Calu3 (cell line): ENCODE measurements around the gene VPS37C. TPM values are rescaled to one million over a fixed set of nuclear protein-coding genes. Genes with fewer than 3 reads are reported as not detected.

Source experiments
- BruUV-seq: library from RNA; stranded (reverse); fragments of 400-500 nt; replicated peaks from 2 replicates; lab custom pipeline; 2021; lab: Mats Ljungman, UMichigan
- CTCF ChIA-PET: fragments of 300-600 bp; sonication (Branson Sonifier 250); formaldehyde crosslinking; loops from one replicate; lab custom pipeline; 2022; ENCODE audit warnings: antibody characterized with exemption; lab: Charles Lee
- DNase-seq: peaks from one replicate; pipeline ENCODE4 v3.0.0; 2022
- H3K27ac Mint-ChIP-seq: one replicate; pipeline ENCODE4 v1.8.0; 2022; ENCODE audit warnings: mixed read lengths; ENCODE audit not compliant: unreplicated experiment
- H3K27me3 Mint-ChIP-seq: one replicate; pipeline ENCODE4 v1.8.0; 2022; ENCODE audit warnings: mixed read lengths; ENCODE audit not compliant: unreplicated experiment
- H3K36me3 Mint-ChIP-seq: one replicate; pipeline ENCODE4 v1.8.0; 2022; ENCODE audit warnings: mild to moderate bottlenecking, moderate library complexity, mixed read lengths; ENCODE audit not compliant: insufficient read depth, unreplicated experiment
- H3K4me1 Mint-ChIP-seq: one replicate; pipeline ENCODE4 v1.8.0; 2022; ENCODE audit warnings: mild to moderate bottlenecking, low read depth, mixed read lengths; ENCODE audit not compliant: unreplicated experiment
- H3K4me3 Mint-ChIP-seq: one replicate; pipeline ENCODE4 v1.8.0; 2022; ENCODE audit warnings: mild to moderate bottlenecking, low read depth, moderate library complexity, mixed read lengths; ENCODE audit not compliant: unreplicated experiment
- H3K9me3 Mint-ChIP-seq: one replicate; pipeline ENCODE4 v1.8.0; 2022; ENCODE audit warnings: low read depth, mixed read lengths; ENCODE audit not compliant: unreplicated experiment
- intact Hi-C: fragments of 100-400 bp; cut with micrococcal nuclease; formaldehyde crosslinking; loops from one replicate; pipeline ENCODE4 v1.10.0; 2022; ENCODE audit not compliant: unreplicated experiment
- total RNA-seq: library from RNA; stranded (reverse); gene quantifications from 2 replicates; pipeline ENCODE4 v1.2.3, GENCODE V29; 2022
- TF ChIP-seq, protein P1 (sequence below): fragments of 200-600 bp; IDR thresholded peaks from one replicate; pipeline ENCODE4 v1.8.0; 2022; ENCODE audit warnings: antibody characterized with exemption; ENCODE audit not compliant: unreplicated experiment

The VPS37C gene
- total RNA-seq, 1 experiment from 2014 or later: 22.7 TPM

DNA sequence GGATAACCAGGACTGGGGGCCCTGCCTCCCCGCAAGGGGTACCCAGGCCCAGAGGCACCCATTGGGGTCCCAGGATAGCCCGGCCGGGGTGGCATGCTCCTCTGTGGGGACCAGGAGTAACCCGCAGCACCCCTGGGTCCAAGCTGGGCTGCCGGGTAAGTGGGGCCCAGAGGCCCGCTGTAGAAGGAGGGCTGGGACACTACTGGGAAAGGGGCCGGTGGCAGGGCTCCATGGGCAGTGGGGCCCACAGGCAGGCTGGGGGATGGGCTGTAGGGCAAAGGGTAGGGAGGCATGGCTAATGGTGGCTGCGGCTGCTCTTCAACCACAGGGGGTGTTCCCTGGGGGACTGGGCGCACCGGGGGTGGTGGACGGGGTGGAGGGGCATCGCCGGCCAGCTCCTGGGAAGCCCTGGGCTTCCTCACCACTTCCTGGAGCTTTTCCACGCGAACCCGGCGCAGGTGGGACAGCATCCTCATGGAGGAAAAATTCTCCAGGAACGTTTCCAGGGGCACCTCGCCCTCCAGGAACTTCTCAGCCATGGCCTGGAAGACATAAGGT is 29.1 kb downstream of the VPS37C start:
- Mint-ChIP-seq H3K9me3 (no peaks in the 10 kb centered on the region), H3K4me3 (no peak overlapping the region), H3K27ac (no peak overlapping the region), H3K36me3 (peaks cover 24% of the 10 kb centered on the region), H3K27me3 (no peaks in the 10 kb centered on the region), H3K4me1 (peaks cover 9% of the 10 kb centered on the region)
- CTCF ChIA-PET: no interaction called here
- TF ChIP-seq, protein P1, sequence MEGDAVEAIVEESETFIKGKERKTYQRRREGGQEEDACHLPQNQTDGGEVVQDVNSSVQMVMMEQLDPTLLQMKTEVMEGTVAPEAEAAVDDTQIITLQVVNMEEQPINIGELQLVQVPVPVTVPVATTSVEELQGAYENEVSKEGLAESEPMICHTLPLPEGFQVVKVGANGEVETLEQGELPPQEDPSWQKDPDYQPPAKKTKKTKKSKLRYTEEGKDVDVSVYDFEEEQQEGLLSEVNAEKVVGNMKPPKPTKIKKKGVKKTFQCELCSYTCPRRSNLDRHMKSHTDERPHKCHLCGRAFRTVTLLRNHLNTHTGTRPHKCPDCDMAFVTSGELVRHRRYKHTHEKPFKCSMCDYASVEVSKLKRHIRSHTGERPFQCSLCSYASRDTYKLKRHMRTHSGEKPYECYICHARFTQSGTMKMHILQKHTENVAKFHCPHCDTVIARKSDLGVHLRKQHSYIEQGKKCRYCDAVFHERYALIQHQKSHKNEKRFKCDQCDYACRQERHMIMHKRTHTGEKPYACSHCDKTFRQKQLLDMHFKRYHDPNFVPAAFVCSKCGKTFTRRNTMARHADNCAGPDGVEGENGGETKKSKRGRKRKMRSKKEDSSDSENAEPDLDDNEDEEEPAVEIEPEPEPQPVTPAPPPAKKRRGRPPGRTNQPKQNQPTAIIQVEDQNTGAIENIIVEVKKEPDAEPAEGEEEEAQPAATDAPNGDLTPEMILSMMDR: no peak
- intact Hi-C loops: loop anchor here (5.0 kb wide), 1 partner anchor 215 kb away; no protein-coding TSS in a partner anchor
- DNase-seq: no peak
- no TSS peak for BruUV-seq

DNA sequence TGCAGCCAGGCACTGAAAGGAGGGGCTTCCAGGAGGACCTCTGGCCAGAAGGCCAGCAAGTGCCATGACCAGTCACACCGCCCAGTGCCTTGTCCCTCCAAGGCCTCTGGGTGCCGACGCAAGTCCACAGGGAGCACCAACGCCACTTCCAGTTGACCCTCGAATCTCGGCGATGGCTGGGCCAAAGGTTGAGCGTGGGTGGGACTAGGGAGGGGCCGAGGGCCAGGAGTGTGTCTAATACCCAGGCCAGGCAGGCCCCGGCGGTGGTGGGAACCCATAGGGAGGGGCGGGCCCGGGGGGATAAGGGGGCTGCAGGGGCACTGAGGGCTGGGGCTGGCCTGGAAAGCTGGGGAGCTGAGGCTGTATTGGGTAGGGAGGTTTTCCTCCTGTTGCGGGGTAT is 29.6 kb downstream of the VPS37C start:
- H3K4me1 Mint-ChIP-seq: peaks cover 9% of the 10 kb centered on the region
- H3K27ac Mint-ChIP-seq: no peak overlapping the region
- H3K4me3 Mint-ChIP-seq: no peak overlapping the region
- intact Hi-C loops: loop anchor here (5.0 kb wide), 1 partner anchor 214 kb away; no protein-coding TSS in a partner anchor
- H3K36me3 Mint-ChIP-seq: peaks cover 21% of the 10 kb centered on the region
- BruUV-seq: no TSS peak
- TF ChIP-seq, protein P1: no peak
- DNase-seq: no peak
- no peaks in the 10 kb centered on the region for H3K27me3 Mint-ChIP-seq
- CTCF ChIA-PET: no interaction called here
- no peaks in the 10 kb centered on the region for H3K9me3 Mint-ChIP-seq

DNA sequence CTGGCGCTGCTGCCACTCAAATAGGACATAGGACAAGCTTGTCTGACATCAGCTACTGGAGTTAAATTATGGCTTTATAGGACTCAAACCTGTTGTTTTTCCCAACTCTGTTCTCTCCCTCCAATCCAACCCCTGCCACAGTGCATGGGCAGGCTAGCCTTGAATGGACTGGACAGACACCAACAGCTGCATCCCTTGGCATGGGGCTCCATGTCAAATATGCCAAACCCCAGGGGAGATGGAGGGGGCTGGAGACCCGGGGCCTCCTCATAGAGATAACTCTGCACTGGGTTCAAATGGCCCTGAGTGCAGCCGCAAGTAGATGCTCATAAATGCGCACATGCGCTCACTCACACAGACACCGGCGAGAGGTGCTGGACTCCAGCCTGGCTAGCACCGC is 30.0 kb downstream of the VPS37C start:
- Mint-ChIP-seq H3K36me3 (peaks cover 21% of the 10 kb centered on the region), H3K4me3 (no peak overlapping the region), H3K27ac (no peak overlapping the region), H3K4me1 (peaks cover 9% of the 10 kb centered on the region), H3K27me3 (peaks cover under 1% of the 10 kb centered on the region), H3K9me3 (no peaks in the 10 kb centered on the region)
- TF ChIP-seq, protein P1: no peak
- no peak for DNase-seq
- no TSS peak for BruUV-seq
- intact Hi-C loops: loop anchor here (5.0 kb wide), 1 partner anchor 214 kb away; no protein-coding TSS in a partner anchor
- CTCF ChIA-PET: no interaction called here

DNA sequence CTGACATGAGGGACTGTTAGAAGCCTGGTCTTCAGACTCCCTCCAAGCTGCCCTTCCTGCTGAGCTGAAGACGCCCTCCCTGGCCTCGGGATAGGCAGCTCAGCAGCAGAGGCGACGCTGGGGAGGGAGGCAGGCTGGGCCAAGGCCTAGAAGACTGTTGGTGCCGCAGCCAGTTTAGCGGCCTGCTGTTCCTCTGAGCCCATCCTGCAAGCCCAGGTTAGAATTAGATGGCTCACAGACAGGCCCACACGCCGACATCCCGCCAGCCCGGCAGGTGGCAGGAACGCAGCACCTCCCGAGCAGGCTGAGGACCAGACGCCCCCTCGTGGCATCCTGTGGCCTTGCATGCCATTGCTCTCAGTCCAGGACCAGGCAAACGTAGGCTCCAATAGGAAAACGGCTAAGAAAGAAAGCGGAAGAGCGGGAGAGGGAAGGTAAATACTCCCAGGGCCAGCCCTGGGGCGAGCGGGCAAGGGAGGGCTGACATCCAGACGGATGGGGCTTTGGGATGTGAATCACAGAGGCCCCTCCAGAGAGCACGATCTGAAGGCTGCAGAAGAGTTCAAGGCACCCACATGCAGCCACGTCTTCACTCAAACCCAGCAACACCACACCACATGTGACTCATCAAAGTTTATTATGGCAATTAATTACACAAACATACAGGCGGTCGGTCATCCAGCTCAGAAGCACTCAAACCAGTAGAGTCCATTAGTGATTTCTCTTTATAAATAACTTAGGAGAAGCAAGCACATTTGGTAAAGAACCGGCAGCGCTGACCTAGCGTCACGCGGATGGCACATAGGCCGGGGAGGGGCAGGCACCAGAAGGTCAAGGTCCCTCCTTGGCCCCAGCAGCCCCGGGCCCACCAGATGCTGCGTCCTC is 31.3 kb downstream of the VPS37C start:
- Mint-ChIP-seq H3K4me1 (peaks cover 9% of the 10 kb centered on the region), H3K9me3 (no peaks in the 10 kb centered on the region), H3K4me3 (peak overlapping the region; percentile 27), H3K27me3 (peaks cover 10% of the 10 kb centered on the region), H3K27ac (peak overlapping the region; percentile 29), H3K36me3 (peaks cover 21% of the 10 kb centered on the region)
- CTCF ChIA-PET: interaction anchor here (1.2 to 1.6 kb wide), 2 partner anchors 18 to 160 kb away, joined by 3 to 6 read pairs; no protein-coding TSS in a partner anchor
- intact Hi-C loops: loop anchor here (1.0 to 5.0 kb wide), 4 partner anchors 43 to 213 kb away; partner anchors contain the start of gene CD6
- TF ChIP-seq, protein P1: peak; percentile 99
- TSS peak; percentile 73 for BruUV-seq
- DNase-seq: peak; percentile 95
